GM12878 (cell line): Measurements from ENCODE around the gene WHRN. TPM values are rescaled to one million over a fixed set of nuclear protein-coding genes. Genes with fewer than 3 reads are reported as not detected.

Source experiments
- ATAC-seq: fragments of 200-7000 bp; cut with Tn5 transposase; 3 replicates; pipeline ENCODE4 v1.9.1; 2020; ENCODE audit warnings: mild to moderate bottlenecking, moderate library complexity
- BruUV-seq: library from RNA; stranded (reverse); fragments of 400-500 nt; replicated peaks from 2 replicates; lab custom pipeline; 2021; lab: Mats Ljungman, UMichigan
- CTCF ChIA-PET: fragments of 300-600 bp; sonication (Branson Sonifier 250); formaldehyde crosslinking; extraction: SDS; loops from one replicate; lab custom pipeline; 2021; ENCODE audit warnings: inconsistent platforms; lab: Yijun Ruan, JAX
- POLR2A ChIA-PET: fragments of 350-600 bp; formaldehyde crosslinking; extraction: SDS; loops from one replicate; lab custom pipeline; 2021; ENCODE audit warnings: inconsistent platforms; lab: Charles Lee
- RAD21 ChIA-PET: fragments of 300-600 bp; sonication (Branson Sonifier 250); formaldehyde crosslinking; loops from one replicate; lab custom pipeline; 2023; ENCODE audit warnings: antibody characterized with exemption; ENCODE audit not compliant: unreplicated experiment; lab: Charles Lee
- SMC1A ChIA-PET: fragments of 300-600 bp; sonication (Branson Sonifier 250); formaldehyde crosslinking; loops from one replicate; lab custom pipeline; 2023; ENCODE audit not compliant: unreplicated experiment, uncharacterized antibody; lab: Charles Lee
- DNase-seq: peaks from one replicate; pipeline ENCODE4 v3.0.0-alpha.2; 2011; ENCODE audit warnings: low read depth, low spot score
- FAIRE-seq: peaks from 3 replicates; lab custom pipeline; 2011; peaks lifted over from hg19 to GRCh38; lab: Jason Lieb, UNC
- H2AFZ ChIP-seq: 2 replicates; pipeline ENCODE4 v1.6.0; 2011; ENCODE audit warnings: low read depth, low read length, control low read depth; ENCODE audit not compliant: control insufficient read depth
- H3K27ac ChIP-seq: 2 replicates; pipeline ENCODE4 v1.5.1; 2011; ENCODE audit warnings: control low read depth; ENCODE audit not compliant: control insufficient read depth, insufficient read depth
- H3K27me3 ChIP-seq, 2 experiments: replicated peaks in 1 of 2; 2 replicates each; pipeline versions ENCODE4 v1.6.0 to v1.6.1; 2011; ENCODE audit warnings: low read length in 1 of 2; ENCODE audit not compliant: control insufficient read depth in 2 of 2, insufficient read depth in 2 of 2
- H3K36me3 ChIP-seq, 2 experiments: 2 replicates each; pipeline ENCODE4 v1.5.1; 2011; ENCODE audit warnings: low read length in 1 of 2; ENCODE audit not compliant: control insufficient read depth in 2 of 2, insufficient read depth in 2 of 2
- H3K4me1 ChIP-seq: 2 replicates; pipeline ENCODE4 v1.6.1; 2011; ENCODE audit warnings: mild to moderate bottlenecking, low read length, moderate library complexity, mixed read lengths; ENCODE audit not compliant: control insufficient read depth, insufficient read depth
- H3K4me2 ChIP-seq: 2 replicates; pipeline ENCODE4 v1.6.0; 2011; ENCODE audit warnings: control low read depth; ENCODE audit not compliant: control insufficient read depth, insufficient read depth
- H3K4me3 ChIP-seq: fragments of 200-600 bp; sonication (generic); 2 replicates; pipeline ENCODE4 v1.5.1; 2016
- H3K79me2 ChIP-seq: 2 replicates; pipeline ENCODE4 v1.6.0; 2011; ENCODE audit warnings: low read length; ENCODE audit not compliant: control insufficient read depth, insufficient read depth
- H3K9ac ChIP-seq: 2 replicates; pipeline ENCODE4 v1.8.0; 2011; ENCODE audit warnings: low read length, control low read depth, mixed read lengths; ENCODE audit not compliant: control insufficient read depth, insufficient read depth
- H3K9me3 ChIP-seq: replicated peaks from 3 replicates; pipeline ENCODE4 v1.5.1; 2011; ENCODE audit warnings: mild to moderate bottlenecking, low read length; ENCODE audit not compliant: control insufficient read depth, insufficient read depth
- H4K20me1 ChIP-seq: 2 replicates; pipeline ENCODE4 v1.6.0; 2011; ENCODE audit not compliant: control insufficient read depth, insufficient read depth
- ASH2L ChIP-seq: fragments of 300-600, 200-600 bp; sonication (generic); IDR thresholded peaks from 2 replicates; pipeline ENCODE4 v1.6.1; 2017; ENCODE audit warnings: low read depth, mild to moderate bottlenecking, borderline replicate concordance
- CBFB ChIP-seq: IDR thresholded peaks from 2 replicates; pipeline ENCODE4 v1.6.1; 2016; ENCODE audit warnings: antibody characterized with exemption, low read depth
- FOXM1 ChIP-seq: IDR thresholded peaks from 2 replicates; pipeline ENCODE4 v1.6.1; 2012; ENCODE audit warnings: low read depth, mild to moderate bottlenecking, inconsistent platforms, low read length, moderate library complexity
- IRF4 ChIP-seq: IDR thresholded peaks from 2 replicates; pipeline ENCODE4 v1.6.1; 2011; ENCODE audit warnings: low read depth, low read length
- JUNB ChIP-seq: IDR thresholded peaks from 2 replicates; pipeline ENCODE4 v1.6.1; 2016; ENCODE audit warnings: antibody characterized with exemption, mild to moderate bottlenecking
- JUND ChIP-seq: IDR thresholded peaks from 2 replicates; pipeline ENCODE4 v1.6.1; 2012; ENCODE audit warnings: low read depth, mild to moderate bottlenecking, low read length, improper control_type of control experiment, moderate library complexity
- KAT2A ChIP-seq: conservative IDR thresholded peaks from 2 replicates; pipeline ENCODE4 v1.6.1; 2011; ENCODE audit warnings: low read depth, low read length; ENCODE audit not compliant: control insufficient read depth
- WGBS: methylation state at CpG from one replicate; pipeline ENCODE4 v1.1.6; 2016; ENCODE audit warnings: low lambda C conversion rate; ENCODE audit not compliant: insufficient replicate concordance, insufficient coverage; ENCODE audit errors: missing lambda C conversion rate; 5-methylcytosine and 5-hydroxymethylcytosine counted together
- in situ Hi-C: fragments of 300-500 bp; cut with MboI; formaldehyde crosslinking; loops from 9 replicates; pipeline ENCODE4 v1.14.3; 2018; ENCODE audit warnings: mixed read lengths
- intact Hi-C: fragments of 100-400 bp; cut with micrococcal nuclease; formaldehyde crosslinking; loops from one replicate; pipeline ENCODE4 v1.14.2; 2022; ENCODE audit not compliant: unreplicated experiment
- polyA plus RNA-seq, 11 experiments: library from polyadenylated mRNA; depleted of rRNA in 4 of 11; unstranded in 6 of 11; stranded (reverse) in 5 of 11; fragments of >200 nt; fragmentation: Nextera tagmentation in 4 of 11; fragmentation: Illumina TruSeq in 1 of 11; extraction: Ambion mirVana in 4 of 11; extraction: Trizol in 1 of 11; gene quantifications; 1 replicate in 1 of 11; 2 replicates in 10 of 11; pipeline versions ENCODE4 v1.2.1 to v1.2.3, GENCODE V29; 2011 to 2016; ENCODE audit warnings: inconsistent platforms in 2 of 11, missing spikeins in 2 of 11, low read depth in 1 of 11
- total RNA-seq, 4 experiments: library from RNA; depleted of rRNA in 3 of 4; stranded (reverse); fragments of >200 nt in 3 of 4; fragmentation: Illumina TruSeq in 1 of 4; extraction: Trizol in 1 of 4; gene quantifications; 2 replicates each; pipeline versions ENCODE4 v1.2.1 to v1.2.3, GENCODE V29; 2013 to 2021
- TF ChIP-seq, protein P1 (sequence below): fragments of 450-650 bp; formaldehyde crosslinking; IDR thresholded peaks from 2 replicates; pipeline ENCODE4 v1.4.0; 2020; ENCODE audit warnings: mild to moderate bottlenecking, moderate library complexity
- TF ChIP-seq, protein P2 (sequence below): fragments of 450-650 bp; IDR thresholded peaks from 2 replicates; pipeline ENCODE4 v1.6.1; 2017; ENCODE audit warnings: borderline replicate concordance

The WHRN gene
- total and polyA plus RNA-seq, 10 of the 15 experiments (the other 5 are each of a cell fraction or from before 2014, with no cell fraction given), result 0.04 to 18.2 (median 0.68) TPM; not detected in 1

DNA sequence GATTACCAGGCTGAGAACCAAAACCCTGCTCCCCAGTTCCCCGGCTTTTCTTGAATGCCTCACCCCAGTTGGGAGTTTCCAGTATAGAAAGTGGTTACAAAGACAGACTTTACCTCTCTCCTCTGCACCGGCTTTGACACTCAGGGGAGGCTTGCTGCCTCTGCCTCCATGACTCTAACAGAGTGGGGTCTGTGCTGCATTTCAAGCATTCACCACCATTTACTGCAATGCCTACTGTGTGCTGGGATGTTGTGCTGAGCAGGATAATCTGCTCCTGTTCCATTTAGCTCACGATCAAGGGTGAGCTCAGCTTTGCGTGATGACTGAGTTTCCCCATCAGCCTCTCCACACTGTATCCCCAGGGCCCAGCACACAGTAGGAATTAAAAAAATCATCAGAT, 77.6 kb downstream of the WHRN start:
- intact Hi-C loops (no loop called here), in situ Hi-C loops (no loop called here)
- SMC1A ChIA-PET, result interaction anchor here (0.9 to 1.3 kb wide), 3 partner anchors 9 to 70 kb away, joined by 3 to 4 read pairs (median 4); no protein-coding TSS in a partner anchor
- Histone ChIP-seq H3K79me2 (no peaks in the 10 kb centered on the region), H3K36me3 (no peaks in the 10 kb centered on the region), H4K20me1 (no peaks in the 10 kb centered on the region), H3K27me3 (no peaks in the 10 kb centered on the region), H3K4me2 (no peak overlapping the region), H3K27ac (no peak overlapping the region), H3K4me3 (no peak overlapping the region), H3K4me1 (no peaks in the 10 kb centered on the region), H3K9ac (no peak overlapping the region), H2AFZ (no peak overlapping the region), H3K9me3 (no peaks in the 10 kb centered on the region)
- ATAC-seq, result no peak
- no peak for FAIRE-seq
- POLR2A ChIA-PET, result interaction anchor here (1.1 kb wide), 1 partner anchor 227 kb away, joined by 3 read pairs; no protein-coding TSS in a partner anchor
- WGBS, result 54% methylated on average over 4 of the region's 4 CpGs
- no peak for DNase-seq
- RAD21 ChIA-PET, result no interaction called here
- BruUV-seq, result no TSS peak
- CTCF ChIA-PET, result interaction anchor here (1.1 to 1.2 kb wide), 3 partner anchors 9 to 165 kb away, joined by 3 read pairs; no protein-coding TSS in a partner anchor
- no peak for TF ChIP-seq KAT2A
- TF ChIP-seq IRF4, result no peak
- no peak for TF ChIP-seq FOXM1
- TF ChIP-seq JUNB, result no peak
- TF ChIP-seq, protein P1, sequence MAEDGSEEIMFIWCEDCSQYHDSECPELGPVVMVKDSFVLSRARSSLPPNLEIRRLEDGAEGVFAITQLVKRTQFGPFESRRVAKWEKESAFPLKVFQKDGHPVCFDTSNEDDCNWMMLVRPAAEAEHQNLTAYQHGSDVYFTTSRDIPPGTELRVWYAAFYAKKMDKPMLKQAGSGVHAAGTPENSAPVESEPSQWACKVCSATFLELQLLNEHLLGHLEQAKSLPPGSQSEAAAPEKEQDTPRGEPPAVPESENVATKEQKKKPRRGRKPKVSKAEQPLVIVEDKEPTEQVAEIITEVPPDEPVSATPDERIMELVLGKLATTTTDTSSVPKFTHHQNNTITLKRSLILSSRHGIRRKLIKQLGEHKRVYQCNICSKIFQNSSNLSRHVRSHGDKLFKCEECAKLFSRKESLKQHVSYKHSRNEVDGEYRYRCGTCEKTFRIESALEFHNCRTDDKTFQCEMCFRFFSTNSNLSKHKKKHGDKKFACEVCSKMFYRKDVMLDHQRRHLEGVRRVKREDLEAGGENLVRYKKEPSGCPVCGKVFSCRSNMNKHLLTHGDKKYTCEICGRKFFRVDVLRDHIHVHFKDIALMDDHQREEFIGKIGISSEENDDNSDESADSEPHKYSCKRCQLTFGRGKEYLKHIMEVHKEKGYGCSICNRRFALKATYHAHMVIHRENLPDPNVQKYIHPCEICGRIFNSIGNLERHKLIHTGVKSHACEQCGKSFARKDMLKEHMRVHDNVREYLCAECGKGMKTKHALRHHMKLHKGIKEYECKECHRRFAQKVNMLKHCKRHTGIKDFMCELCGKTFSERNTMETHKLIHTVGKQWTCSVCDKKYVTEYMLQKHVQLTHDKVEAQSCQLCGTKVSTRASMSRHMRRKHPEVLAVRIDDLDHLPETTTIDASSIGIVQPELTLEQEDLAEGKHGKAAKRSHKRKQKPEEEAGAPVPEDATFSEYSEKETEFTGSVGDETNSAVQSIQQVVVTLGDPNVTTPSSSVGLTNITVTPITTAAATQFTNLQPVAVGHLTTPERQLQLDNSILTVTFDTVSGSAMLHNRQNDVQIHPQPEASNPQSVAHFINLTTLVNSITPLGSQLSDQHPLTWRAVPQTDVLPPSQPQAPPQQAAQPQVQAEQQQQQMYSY (CRISPR knock-in tag), result no peak
- TF ChIP-seq ASH2L, result no peak
- no peak for TF ChIP-seq JUND
- TF ChIP-seq, protein P2, sequence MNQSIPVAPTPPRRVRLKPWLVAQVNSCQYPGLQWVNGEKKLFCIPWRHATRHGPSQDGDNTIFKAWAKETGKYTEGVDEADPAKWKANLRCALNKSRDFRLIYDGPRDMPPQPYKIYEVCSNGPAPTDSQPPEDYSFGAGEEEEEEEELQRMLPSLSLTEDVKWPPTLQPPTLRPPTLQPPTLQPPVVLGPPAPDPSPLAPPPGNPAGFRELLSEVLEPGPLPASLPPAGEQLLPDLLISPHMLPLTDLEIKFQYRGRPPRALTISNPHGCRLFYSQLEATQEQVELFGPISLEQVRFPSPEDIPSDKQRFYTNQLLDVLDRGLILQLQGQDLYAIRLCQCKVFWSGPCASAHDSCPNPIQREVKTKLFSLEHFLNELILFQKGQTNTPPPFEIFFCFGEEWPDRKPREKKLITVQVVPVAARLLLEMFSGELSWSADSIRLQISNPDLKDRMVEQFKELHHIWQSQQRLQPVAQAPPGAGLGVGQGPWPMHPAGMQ, result no peak
- TF ChIP-seq CBFB, result no peak
